ENCODE results near the gene MGAT5B. TPM values are rescaled to one million over a fixed set of nuclear protein-coding genes. Genes with fewer than 3 reads are reported as not detected.

The MGAT5B gene
- total RNA-seq, 4 donors from 2014 or later, result 0.12 to 0.63 TPM; not detected in 2

DNA sequence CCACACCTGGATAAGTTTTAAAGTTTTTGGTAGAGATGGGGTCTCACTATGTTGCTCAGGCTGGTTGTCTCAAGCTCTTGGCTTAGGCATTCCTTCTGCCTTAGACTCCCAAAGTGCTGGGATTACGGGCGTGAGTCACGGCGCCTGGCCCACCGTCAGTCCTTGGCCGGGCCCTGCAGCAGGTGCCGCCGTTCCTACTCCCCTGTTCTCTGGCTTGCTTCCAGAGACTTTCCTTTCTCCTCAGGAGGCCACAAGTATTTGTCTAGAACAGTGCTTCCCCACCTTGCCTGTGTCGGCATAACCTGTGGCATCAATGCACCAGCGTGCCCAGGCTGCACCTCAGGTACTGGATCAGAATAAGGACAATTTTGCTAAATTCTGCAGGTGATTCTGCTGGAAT, 3.0 kb upstream of the MGAT5B start:
- ATAC-seq (ENCODE audit: low FRiP score) (no peak), DNase-seq (ENCODE audit: low spot score) (no peak)

DNA sequence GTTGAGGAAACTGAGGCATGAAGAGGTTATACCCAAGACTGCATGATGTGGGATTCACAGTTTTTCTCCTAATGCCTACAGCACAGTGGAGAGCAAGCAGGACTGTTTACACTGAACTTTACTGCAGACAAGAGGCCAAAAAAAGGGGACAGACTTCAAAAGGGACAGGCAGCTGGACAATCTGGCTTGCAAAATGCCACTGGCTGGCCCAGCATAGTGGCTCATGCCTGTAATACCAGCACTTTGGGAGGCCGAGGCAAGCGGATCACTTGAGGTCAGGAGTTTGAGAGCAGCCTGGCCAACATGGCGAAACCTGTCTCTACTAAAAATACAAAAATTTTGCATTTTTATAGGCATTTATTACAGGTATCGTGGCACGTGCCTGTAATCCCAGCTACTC, 2.0 kb upstream of the MGAT5B start:
- DNase-seq (ENCODE audit: low spot score) (no peak), ATAC-seq (ENCODE audit: low FRiP score) (no peak)
- TF ChIP-seq, protein P1, sequence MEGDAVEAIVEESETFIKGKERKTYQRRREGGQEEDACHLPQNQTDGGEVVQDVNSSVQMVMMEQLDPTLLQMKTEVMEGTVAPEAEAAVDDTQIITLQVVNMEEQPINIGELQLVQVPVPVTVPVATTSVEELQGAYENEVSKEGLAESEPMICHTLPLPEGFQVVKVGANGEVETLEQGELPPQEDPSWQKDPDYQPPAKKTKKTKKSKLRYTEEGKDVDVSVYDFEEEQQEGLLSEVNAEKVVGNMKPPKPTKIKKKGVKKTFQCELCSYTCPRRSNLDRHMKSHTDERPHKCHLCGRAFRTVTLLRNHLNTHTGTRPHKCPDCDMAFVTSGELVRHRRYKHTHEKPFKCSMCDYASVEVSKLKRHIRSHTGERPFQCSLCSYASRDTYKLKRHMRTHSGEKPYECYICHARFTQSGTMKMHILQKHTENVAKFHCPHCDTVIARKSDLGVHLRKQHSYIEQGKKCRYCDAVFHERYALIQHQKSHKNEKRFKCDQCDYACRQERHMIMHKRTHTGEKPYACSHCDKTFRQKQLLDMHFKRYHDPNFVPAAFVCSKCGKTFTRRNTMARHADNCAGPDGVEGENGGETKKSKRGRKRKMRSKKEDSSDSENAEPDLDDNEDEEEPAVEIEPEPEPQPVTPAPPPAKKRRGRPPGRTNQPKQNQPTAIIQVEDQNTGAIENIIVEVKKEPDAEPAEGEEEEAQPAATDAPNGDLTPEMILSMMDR (IDR thresholded peaks at IDR 0.05), result no peak

More for the DNA sequence above, 3.0 kb upstream of the MGAT5B start:
- TF ChIP-seq, protein P1 (IDR thresholded peaks at IDR 0.05), result no peak

DNA sequence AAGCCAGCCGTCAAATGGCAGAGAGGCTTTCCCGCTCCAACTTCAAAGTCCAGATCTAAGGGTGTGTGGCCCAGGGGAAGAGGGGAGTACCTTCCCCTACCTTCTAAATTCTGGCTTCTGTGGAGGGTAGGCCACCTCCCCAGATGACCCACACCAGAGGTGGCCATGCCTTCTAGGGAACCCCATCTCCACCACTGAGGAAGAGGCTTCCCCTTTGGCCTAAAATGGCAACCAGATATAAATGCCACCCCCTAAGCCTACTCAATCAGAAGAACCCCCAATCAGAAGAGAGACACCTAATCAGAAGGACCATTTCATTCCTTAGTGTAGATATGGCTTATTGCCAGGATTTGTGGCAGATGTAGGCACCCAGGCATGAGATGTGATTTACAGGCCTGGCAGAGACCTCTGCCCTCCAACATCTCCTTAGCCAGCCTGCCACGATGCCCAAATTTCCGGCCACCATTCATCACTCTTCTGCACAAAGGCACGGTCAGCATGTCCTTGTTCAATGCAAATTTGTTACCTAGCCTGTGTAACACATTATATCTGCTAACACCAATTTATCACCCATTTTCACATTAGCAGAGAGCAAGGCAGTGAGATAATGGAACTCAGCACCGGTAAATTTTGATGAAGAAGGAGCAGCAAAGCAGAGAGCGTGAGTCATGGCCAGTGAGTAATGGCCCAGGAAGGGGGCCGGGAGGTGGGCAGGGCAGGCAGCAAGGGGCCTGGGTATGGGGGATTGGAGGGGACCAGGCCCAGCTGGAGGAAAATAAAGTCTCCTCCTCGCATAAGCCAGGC, 1.2 kb upstream of the MGAT5B start:
- no peak for DNase-seq (ENCODE audit: low spot score)
- ATAC-seq (ENCODE audit: low FRiP score), result no peak
- TF ChIP-seq, protein P1 (IDR thresholded peaks at IDR 0.05), result no peak

DNA sequence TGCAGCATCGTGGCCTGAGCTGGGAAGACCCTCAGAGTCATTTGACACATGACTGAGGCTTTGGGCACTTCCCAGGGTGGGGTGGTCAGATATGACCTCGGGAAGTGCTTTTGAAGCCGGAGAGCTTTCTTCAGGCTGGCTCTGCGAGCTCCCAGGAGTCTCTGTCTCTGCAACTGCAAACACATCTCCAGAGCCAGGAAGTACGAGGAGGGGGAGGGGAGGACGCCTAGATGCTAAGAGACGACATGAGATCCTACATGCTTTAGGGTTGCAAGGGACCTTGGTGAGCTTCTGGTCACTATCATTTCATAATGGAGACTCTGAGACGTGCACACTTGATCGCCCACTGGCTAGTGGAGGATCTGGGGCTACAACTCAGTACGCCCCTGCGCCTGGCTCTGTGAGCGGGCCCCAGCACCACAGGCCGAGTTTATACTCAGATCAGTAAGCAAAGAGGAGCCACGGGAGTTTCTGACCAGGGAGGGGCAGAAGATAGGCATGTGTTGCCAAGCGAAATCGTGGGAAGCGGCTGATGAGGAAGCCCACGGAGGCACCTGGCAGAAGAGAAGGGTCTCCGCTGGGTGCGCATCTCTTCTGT, 527 bp upstream of the MGAT5B start:
- no peak for ATAC-seq (ENCODE audit: low FRiP score)
- TF ChIP-seq, protein P1 (IDR thresholded peaks at IDR 0.05), result no peak
- no peak for DNase-seq (ENCODE audit: low spot score)

DNA sequence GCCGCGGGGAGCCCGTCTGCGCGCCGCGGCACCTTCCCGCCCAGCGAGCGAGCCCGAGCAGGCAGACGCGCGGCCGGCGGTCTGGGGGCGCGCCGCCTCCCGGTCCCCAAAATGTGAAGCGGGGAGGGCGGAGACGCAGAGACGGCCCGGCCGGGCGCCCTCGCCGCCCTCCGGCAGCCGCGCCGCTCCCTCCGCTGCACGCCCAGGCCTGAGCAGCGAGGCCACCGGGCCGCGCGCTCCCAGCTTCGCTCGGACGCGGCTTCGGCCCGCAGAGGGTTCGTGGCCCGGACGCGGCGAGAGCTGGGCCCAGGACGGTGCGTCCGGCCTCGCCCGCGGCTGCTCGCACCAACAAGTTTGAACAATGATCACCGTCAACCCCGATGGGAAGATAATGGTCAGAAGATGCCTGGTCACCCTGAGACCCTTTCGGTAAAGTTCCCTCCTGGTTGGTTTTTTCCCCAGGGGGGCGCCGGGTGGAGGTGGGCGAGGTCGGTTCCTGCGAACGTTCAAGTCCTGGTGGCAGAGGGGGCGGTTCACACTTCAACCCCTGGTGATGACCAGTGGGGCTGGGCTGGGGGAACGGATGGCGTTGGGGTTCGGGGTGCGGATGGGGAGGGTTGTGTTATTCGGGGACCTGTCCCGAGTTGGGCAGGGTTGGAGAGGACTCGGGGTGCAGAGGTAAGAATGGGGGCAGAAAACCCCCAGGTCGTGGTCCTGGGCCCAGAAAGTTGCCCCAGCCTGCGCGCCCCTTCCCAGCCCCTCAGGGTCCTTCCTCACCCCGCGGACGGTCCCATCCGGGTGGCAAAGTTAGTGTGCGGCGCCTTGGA, 678 bp downstream of the MGAT5B start:
- ATAC-seq (ENCODE audit: low FRiP score) (no peak), DNase-seq (ENCODE audit: low spot score) (no peak)
- TF ChIP-seq, protein P1 (IDR thresholded peaks at IDR 0.05), result no peak

DNA sequence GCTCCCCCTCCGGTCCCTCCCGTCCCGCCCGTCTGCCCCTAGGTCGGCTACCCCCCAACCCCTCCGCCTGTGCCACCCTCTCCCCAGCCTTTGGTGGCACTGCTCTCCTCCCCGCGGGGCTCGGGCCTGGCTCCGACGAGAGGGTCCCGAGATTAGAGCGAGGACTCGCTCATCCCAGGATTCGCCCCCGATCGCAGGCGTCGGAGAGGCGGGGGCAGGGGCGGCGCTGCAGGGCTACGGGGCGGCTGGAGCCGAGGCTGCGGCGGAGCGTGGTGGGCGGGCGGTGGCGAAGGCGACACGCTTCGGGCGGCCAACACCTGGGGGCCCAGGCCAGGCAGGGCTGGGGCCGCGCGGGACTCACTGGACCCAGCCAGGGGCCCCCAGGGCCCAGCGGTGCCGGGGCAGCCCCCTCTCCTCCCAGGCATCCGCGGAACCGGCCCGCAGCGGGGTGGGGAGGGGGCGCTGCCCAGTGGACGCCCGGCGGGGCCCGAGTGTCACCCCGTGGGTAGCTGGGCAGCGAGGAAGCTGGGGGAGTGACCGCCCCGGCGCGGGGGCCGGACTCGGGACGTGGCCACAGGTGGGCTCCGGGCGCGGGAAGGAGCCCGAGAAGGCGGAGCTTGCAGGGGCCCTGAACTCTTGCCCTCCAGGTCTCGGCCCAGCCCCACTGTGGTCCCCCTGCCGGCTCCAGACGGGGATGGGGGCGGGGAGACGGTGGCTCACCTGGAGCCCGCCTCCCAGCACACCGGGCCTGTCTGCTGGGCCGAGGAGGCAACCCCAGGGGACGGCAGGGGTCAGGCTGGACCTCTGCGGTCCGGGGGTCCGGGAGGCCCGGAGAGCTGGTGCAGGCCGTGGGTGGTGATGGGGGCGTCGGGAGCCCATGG, 1.5 kb downstream of the MGAT5B start:
- TF ChIP-seq, protein P1 (IDR thresholded peaks at IDR 0.05), result no peak
- no peak for ATAC-seq (ENCODE audit: low FRiP score)
- no peak for DNase-seq (ENCODE audit: low spot score)

Measured in omental fat pad (tissue), 4 donors.